HL-60 (cell line): Measurements from ENCODE around the gene ALKBH8.

Experiments used
- DNase-seq, 2 experiments: peaks; one replicate each; pipeline ENCODE4 v3.0.0-alpha.2; 2010 to 2020; ENCODE audit warnings: low read depth in 1 of 2, low spot score in 1 of 2
- H3K27ac ChIP-seq: fragments of 250-450 bp; sonication (Bioruptor Pico); replicated peaks from 2 replicates; pipeline ENCODE4 v1.5.1; 2020; ENCODE audit warnings: mild to moderate bottlenecking, moderate library complexity
- H3K27me3 ChIP-seq: fragments of 250-450 bp; sonication (Bioruptor Pico); 2 replicates; pipeline ENCODE4 v1.5.1; 2021; ENCODE audit warnings: mild to moderate bottlenecking, moderate library complexity; ENCODE audit not compliant: insufficient read depth, poor library complexity, severe bottlenecking
- H3K4me3 ChIP-seq: replicated peaks from 2 replicates; pipeline ENCODE4 v1.5.1; 2011; ENCODE audit warnings: mild to moderate bottlenecking, control low read depth, low read length; ENCODE audit not compliant: insufficient read depth
- CTCF ChIP-seq: IDR thresholded peaks from one replicate; pipeline ENCODE4 v1.5.1; 2011; ENCODE audit warnings: low read length, control low read depth, inconsistent platforms; ENCODE audit not compliant: insufficient read depth
- GABPA ChIP-seq: IDR thresholded peaks from 2 replicates; pipeline ENCODE4 v1.6.1; 2012; ENCODE audit warnings: low read depth
- POLR2AphosphoS5 ChIP-seq: IDR thresholded peaks from 2 replicates; pipeline ENCODE4 v1.6.1; 2012; ENCODE audit warnings: low read depth
- REST ChIP-seq: IDR thresholded peaks from 2 replicates; pipeline ENCODE4 v1.6.1; 2012; ENCODE audit warnings: low read depth; ENCODE audit not compliant: insufficient replicate concordance
- SPI1 ChIP-seq: IDR thresholded peaks from 2 replicates; pipeline ENCODE4 v1.6.1; 2012; ENCODE audit warnings: low read depth, mild to moderate bottlenecking, borderline replicate concordance

Gene ALKBH8

DNA sequence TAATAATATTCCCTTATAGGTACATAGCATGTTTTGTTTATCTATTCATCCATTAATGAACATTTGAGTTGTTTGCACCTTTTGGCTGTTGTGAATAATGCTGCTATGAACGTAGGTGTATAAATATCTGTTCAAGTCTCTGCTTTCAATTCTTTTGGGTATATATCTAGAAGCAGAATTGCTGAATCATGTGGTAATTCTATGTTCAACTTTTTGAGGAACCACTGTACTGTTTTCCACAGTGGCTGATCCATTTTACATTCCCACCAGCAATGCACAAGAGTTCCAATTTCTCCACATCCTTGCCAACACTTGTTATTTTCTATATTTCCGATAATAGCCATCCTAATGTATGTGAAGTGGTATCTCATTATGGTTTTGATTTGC lies 56.7 kb downstream of the ALKBH8 start:
- DNase-seq = no peak
- Histone ChIP-seq H3K27ac (no peak overlapping the region), H3K27me3 (no peaks in the 10 kb centered on the region), H3K4me3 (no peak overlapping the region)
- TF ChIP-seq CTCF = no peak
- TF ChIP-seq POLR2AphosphoS5 = no peak
- TF ChIP-seq REST = no peak
- TF ChIP-seq SPI1 = no peak
- no peak for TF ChIP-seq GABPA

DNA sequence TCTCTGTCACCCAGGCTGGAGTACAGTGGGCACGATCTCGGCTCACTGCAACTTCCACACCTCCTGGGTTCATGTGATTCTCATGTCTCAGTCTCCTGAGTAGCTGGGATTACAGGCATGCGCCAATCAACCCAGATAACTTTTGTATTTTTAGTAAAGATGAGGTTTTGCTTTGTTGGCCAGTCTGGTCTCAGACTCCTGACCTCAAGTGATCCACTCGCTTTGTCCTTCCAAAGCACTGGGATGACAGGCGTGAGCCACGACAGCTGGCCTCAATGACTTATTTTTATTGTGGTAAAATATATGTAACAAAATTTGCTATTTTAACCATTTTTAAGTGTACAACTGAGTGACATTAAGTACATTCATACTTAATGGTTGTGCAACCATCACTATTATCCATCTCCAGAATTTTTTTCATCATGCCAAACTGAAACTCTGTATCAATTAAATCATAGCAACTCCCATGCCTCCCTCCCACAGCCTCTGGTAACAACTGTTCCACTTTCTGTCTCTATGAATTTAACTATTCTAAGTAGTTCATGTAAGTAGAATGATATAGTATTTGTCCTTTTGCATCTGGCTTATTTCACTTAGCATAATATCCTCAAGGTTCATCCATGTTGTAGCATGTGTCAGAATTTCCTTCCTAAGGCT lies 57.2 kb downstream of the ALKBH8 start:
- Histone ChIP-seq H3K4me3 (no peak overlapping the region), H3K27me3 (no peaks in the 10 kb centered on the region), H3K27ac (no peak overlapping the region)
- no peak for DNase-seq
- TF ChIP-seq CTCF (no peak), GABPA (no peak), REST (no peak), SPI1 (no peak), POLR2AphosphoS5 (no peak)

GRCh38 chr11:107505647-107506225 lies 59.8 kb downstream of the ALKBH8 start:
- no peaks in the 10 kb centered on the region for H3K27me3 ChIP-seq
- H3K27ac ChIP-seq = no peak overlapping the region
- no peak for TF ChIP-seq CTCF
- no peak for TF ChIP-seq REST
- TF ChIP-seq SPI1 = no peak
- no peak for TF ChIP-seq GABPA
- no peak for TF ChIP-seq POLR2AphosphoS5
- DNase-seq = no peak
- H3K4me3 ChIP-seq = no peak overlapping the region
